ENCODE results near the gene DOCK2.

DNA sequence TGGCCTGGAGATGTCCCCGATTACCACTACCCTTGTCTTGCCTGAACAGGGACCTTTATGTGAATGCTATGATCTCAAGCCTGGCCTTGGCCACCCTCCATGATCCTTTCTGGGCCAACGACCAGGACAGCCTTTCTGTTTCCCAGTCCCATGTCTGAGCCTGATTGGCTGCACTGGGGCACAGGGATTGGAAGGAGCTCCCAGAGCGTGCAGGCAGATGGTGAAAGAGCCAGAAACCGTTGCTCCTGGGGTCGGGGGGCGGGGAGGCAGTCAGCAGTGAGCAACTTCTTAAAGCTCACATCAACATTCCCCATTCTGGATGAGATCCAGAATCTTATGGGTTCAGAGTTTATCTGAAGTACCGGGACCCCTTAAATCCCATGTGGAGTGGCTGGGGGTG is 258.9 kb downstream of the DOCK2 start:
- TF ChIP-seq EZH2phosphoT487 (IDR thresholded peaks at IDR 0.05; ENCODE audit: borderline replicate concordance, low read depth, low read length) = no peak
- TF ChIP-seq, protein P1, sequence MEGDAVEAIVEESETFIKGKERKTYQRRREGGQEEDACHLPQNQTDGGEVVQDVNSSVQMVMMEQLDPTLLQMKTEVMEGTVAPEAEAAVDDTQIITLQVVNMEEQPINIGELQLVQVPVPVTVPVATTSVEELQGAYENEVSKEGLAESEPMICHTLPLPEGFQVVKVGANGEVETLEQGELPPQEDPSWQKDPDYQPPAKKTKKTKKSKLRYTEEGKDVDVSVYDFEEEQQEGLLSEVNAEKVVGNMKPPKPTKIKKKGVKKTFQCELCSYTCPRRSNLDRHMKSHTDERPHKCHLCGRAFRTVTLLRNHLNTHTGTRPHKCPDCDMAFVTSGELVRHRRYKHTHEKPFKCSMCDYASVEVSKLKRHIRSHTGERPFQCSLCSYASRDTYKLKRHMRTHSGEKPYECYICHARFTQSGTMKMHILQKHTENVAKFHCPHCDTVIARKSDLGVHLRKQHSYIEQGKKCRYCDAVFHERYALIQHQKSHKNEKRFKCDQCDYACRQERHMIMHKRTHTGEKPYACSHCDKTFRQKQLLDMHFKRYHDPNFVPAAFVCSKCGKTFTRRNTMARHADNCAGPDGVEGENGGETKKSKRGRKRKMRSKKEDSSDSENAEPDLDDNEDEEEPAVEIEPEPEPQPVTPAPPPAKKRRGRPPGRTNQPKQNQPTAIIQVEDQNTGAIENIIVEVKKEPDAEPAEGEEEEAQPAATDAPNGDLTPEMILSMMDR (conservative IDR thresholded peaks at IDR 0.05; ENCODE audit: low read length) = no peak

Measured in OCI-LY7 (cell line).